Measurements from ENCODE around the gene AGAP9.
"Not testable (repeated sequence)": the region's sequence is repeated elsewhere in the genome, so short reads cannot be mapped to it uniquely, and the experiment has no call there.

The AGAP9 gene

GRCh38 chr10:47523475-47523874, at the start of gene AGAP9:
TSS of gene AGAP9 (minus strand) at chr10:47523638. CDS start at chr10:47523526, 112 bp downstream.
- DNase-seq = not testable (repeated sequence)

GRCh38 chr10:47571138-47571912, 47.9 kb upstream of the AGAP9 start:
- not testable (repeated sequence) for DNase-seq

- not testable (repeated sequence) for DNase-seq
These were observed 43.3 kb upstream of the AGAP9 start for GRCh38 chr10:47566757-47567156.

- DNase-seq = not testable (repeated sequence)
These were observed 42.8 kb upstream of the AGAP9 start for GRCh38 chr10:47566108-47566699.

GRCh38 chr10:47565517-47565920, 42.1 kb upstream of the AGAP9 start:
- DNase-seq = not testable (repeated sequence)

- not testable (repeated sequence) for DNase-seq
These were observed 41.5 kb upstream of the AGAP9 start for GRCh38 chr10:47564953-47565352.

GRCh38 chr10:47564318-47564717, 40.9 kb upstream of the AGAP9 start:
- not testable (repeated sequence) for DNase-seq

GRCh38 chr10:47560452-47560851, 37.0 kb upstream of the AGAP9 start:
- DNase-seq = not testable (repeated sequence)

GRCh38 chr10:47559718-47560308, 36.4 kb upstream of the AGAP9 start:
- not testable (repeated sequence) for DNase-seq

GRCh38 chr10:47558109-47558508, 34.7 kb upstream of the AGAP9 start:
- DNase-seq = not testable (repeated sequence)

- DNase-seq = not testable (repeated sequence)
These were observed 34.2 kb upstream of the AGAP9 start for GRCh38 chr10:47557616-47558015.

- not testable (repeated sequence) for DNase-seq
These were observed 31.9 kb upstream of the AGAP9 start for GRCh38 chr10:47555334-47555733.

GRCh38 chr10:47554552-47554951, 31.1 kb upstream of the AGAP9 start:
- DNase-seq = not testable (repeated sequence)

GRCh38 chr10:47553860-47554247, 30.4 kb upstream of the AGAP9 start:
- not testable (repeated sequence) for DNase-seq

- peak; percentile 69 for DNase-seq
These were observed 29.9 kb upstream of the AGAP9 start for GRCh38 chr10:47553214-47553859.

- DNase-seq = not testable (repeated sequence)
These were observed 29.3 kb upstream of the AGAP9 start for GRCh38 chr10:47552719-47553118.

- not testable (repeated sequence) for DNase-seq
These were observed 23.8 kb upstream of the AGAP9 start for GRCh38 chr10:47547286-47547685.

GRCh38 chr10:47536430-47536829, 13.0 kb upstream of the AGAP9 start:
- not testable (repeated sequence) for DNase-seq

- DNase-seq = not testable (repeated sequence)
These were observed 21.1 kb downstream of the AGAP9 start for GRCh38 chr10:47502313-47502712.

GRCh38 chr10:47494226-47494625, 29.2 kb downstream of the AGAP9 start:
- DNase-seq = not testable (repeated sequence)

GRCh38 chr10:47491600-47491999, 31.8 kb downstream of the AGAP9 start, which contains the start of gene FAM25G:
TSS of gene FAM25G (minus strand) at chr10:47491700. CDS start at chr10:47491674, 26 bp downstream.
- DNase-seq = not testable (repeated sequence)

GRCh38 chr10:47489630-47490029, 33.8 kb downstream of the AGAP9 start:
- not testable (repeated sequence) for DNase-seq

- DNase-seq = not testable (repeated sequence)
These were observed 37.5 kb downstream of the AGAP9 start for GRCh38 chr10:47485943-47486342.

Data from NCI-H1694 treated with DMSO at 0.1 percent for 48 hours (cell line).